Endothelial cell of umbilical vein (primary cell): ENCODE measurements around the gene ACTN1. TPM values are rescaled to one million over a fixed set of nuclear protein-coding genes. Genes with fewer than 3 reads are reported as not detected.
A peak's percentile ranks its signal among the peaks of the same experiment; 100 is the strongest.

Source experiments
- BruUV-seq: library from RNA; stranded (reverse); fragments of 400-500 nt; replicated peaks from 2 replicates; lab custom pipeline; 2021; lab: Mats Ljungman, UMichigan
- CTCF ChIA-PET: fragments of 300-600, 350-600 bp; sonication (Branson Sonifier 250); formaldehyde crosslinking; loops from one replicate; lab custom pipeline; 2021; ENCODE audit warnings: antibody characterized with exemption, inconsistent platforms; lab: Charles Lee
- POLR2A ChIA-PET: fragments of 300-600, 350-600 bp; sonication (Branson Sonifier 250); formaldehyde crosslinking; loops from one replicate; lab custom pipeline; 2021; ENCODE audit warnings: antibody characterized with exemption, inconsistent platforms; lab: Charles Lee
- DNase-seq: peaks from one replicate; pipeline ENCODE4 v3.0.0-alpha.2; 2011; ENCODE audit warnings: low read depth, low spot score
- FAIRE-seq: peaks from 2 replicates; lab custom pipeline; 2011; peaks lifted over from hg19 to GRCh38; lab: Jason Lieb, UNC
- H2AFZ ChIP-seq: 2 replicates; pipeline ENCODE4 v1.6.0; 2012; ENCODE audit warnings: low read depth, low read length, control low read depth, inconsistent platforms
- H3K27ac ChIP-seq: 2 replicates; pipeline ENCODE4 v1.5.1; 2011; ENCODE audit warnings: low read depth, mild to moderate bottlenecking, control low read depth, low read length, moderate library complexity; ENCODE audit not compliant: insufficient read depth
- H3K27me3 ChIP-seq, 2 experiments: 2 replicates each; pipeline versions ENCODE4 v1.6.0 to v1.6.1; 2011; ENCODE audit warnings: low read length in 2 of 2, mixed read lengths in 1 of 2; ENCODE audit not compliant: control insufficient read depth in 2 of 2, insufficient read depth in 2 of 2
- H3K36me3 ChIP-seq, 2 experiments: 2 replicates in 1 of 2; 3 replicates in 1 of 2; pipeline ENCODE4 v1.5.1; 2011; ENCODE audit warnings: low read length in 2 of 2, mild to moderate bottlenecking in 1 of 2, moderate library complexity in 1 of 2; ENCODE audit not compliant: control insufficient read depth in 2 of 2, insufficient read depth in 2 of 2; ENCODE audit errors: extremely low read depth in 1 of 2
- H3K4me1 ChIP-seq: 3 replicates; pipeline ENCODE4 v1.5.1; 2011; ENCODE audit warnings: mild to moderate bottlenecking, low read length; ENCODE audit not compliant: control insufficient read depth, insufficient read depth; ENCODE audit errors: extremely low read depth
- H3K4me2 ChIP-seq: 2 replicates; pipeline ENCODE4 v1.6.1; 2011; ENCODE audit warnings: low read length, control low read depth, mixed read lengths; ENCODE audit not compliant: insufficient read depth
- H3K4me3 ChIP-seq, 3 experiments: fragments of 200-600 bp in 1 of 3; sonication (generic), shearing (Covaris generic) in 1 of 3; replicated peaks in 1 of 3; 2 replicates each; pipeline ENCODE4 v1.5.1; 2011 to 2016; ENCODE audit warnings: control low read depth in 3 of 3, low read length in 3 of 3, mild to moderate bottlenecking in 2 of 3, inconsistent platforms in 1 of 3, low read depth in 1 of 3, moderate library complexity in 1 of 3; ENCODE audit not compliant: insufficient read depth in 1 of 3
- H3K79me2 ChIP-seq: 2 replicates; pipeline ENCODE4 v1.6.0; 2012; ENCODE audit warnings: low read length, inconsistent platforms; ENCODE audit not compliant: control insufficient read depth, insufficient read depth
- H3K9ac ChIP-seq: replicated peaks from 2 replicates; pipeline ENCODE3; 2011; ENCODE audit warnings: low read length, control low read depth; ENCODE audit not compliant: insufficient read depth; ENCODE audit errors: extremely low read depth
- H3K9me1 ChIP-seq: replicated peaks from 3 replicates; pipeline ENCODE4 v1.6.0; 2011; ENCODE audit warnings: mild to moderate bottlenecking, low read length; ENCODE audit not compliant: control insufficient read depth, insufficient read depth; ENCODE audit errors: extremely low read depth
- H3K9me3 ChIP-seq: replicated peaks from 2 replicates; pipeline ENCODE4 v1.5.1; 2012; ENCODE audit warnings: low read length, inconsistent platforms; ENCODE audit not compliant: control insufficient read depth, insufficient read depth
- H4K20me1 ChIP-seq: replicated peaks from 2 replicates; pipeline ENCODE3; 2011; ENCODE audit warnings: mild to moderate bottlenecking, low read length; ENCODE audit not compliant: control insufficient read depth, insufficient read depth; ENCODE audit errors: extremely low read depth
- EZH2 ChIP-seq: IDR thresholded peaks from 2 replicates; pipeline ENCODE4 v1.6.1; 2012; ENCODE audit warnings: borderline replicate concordance, low read depth, mild to moderate bottlenecking, moderate library complexity, low read length, inconsistent platforms; ENCODE audit not compliant: severe bottlenecking
- FOS ChIP-seq: IDR thresholded peaks from 2 replicates; pipeline ENCODE4 v1.6.1; 2011; ENCODE audit warnings: mild to moderate bottlenecking, low read length, moderate library complexity, borderline replicate concordance; ENCODE audit not compliant: insufficient read depth
- GATA2 ChIP-seq: IDR thresholded peaks from 2 replicates; pipeline ENCODE4 v1.7.0; 2011; ENCODE audit warnings: low read depth, mild to moderate bottlenecking, moderate library complexity, mixed read lengths, low read length; ENCODE audit not compliant: insufficient read length, insufficient read depth
- JUN ChIP-seq: IDR thresholded peaks from 2 replicates; pipeline ENCODE4 v1.6.1; 2011; ENCODE audit warnings: borderline replicate concordance, low read depth; ENCODE audit not compliant: insufficient read length, insufficient read depth
- MYC ChIP-seq: IDR thresholded peaks from one replicate; pipeline ENCODE4 v1.6.1; 2011; ENCODE audit warnings: mild to moderate bottlenecking, low read depth, low read length
- POLR2A ChIP-seq: IDR thresholded peaks from 2 replicates; pipeline ENCODE4 v1.6.1; 2012; ENCODE audit warnings: low read depth, mild to moderate bottlenecking, control low read depth, low read length
- POLR2AphosphoS5 ChIP-seq: IDR thresholded peaks from 2 replicates; pipeline ENCODE4 v1.6.1; 2012; ENCODE audit warnings: low read depth, mild to moderate bottlenecking, control low read depth, low read length, moderate library complexity; ENCODE audit not compliant: insufficient read depth
- dilution Hi-C: fragments of 300-500 bp; cut with MboI; formaldehyde crosslinking; loops from one replicate; pipeline ENCODE4 v1.15.0; 2019; ENCODE audit warnings: low sequenced_read_pairs; ENCODE audit not compliant: extremely low pct_ligation_motif_present
- intact Hi-C: fragments of 100-400 bp; cut with micrococcal nuclease; formaldehyde crosslinking; loops from one replicate; pipeline ENCODE4 v1.10.0; 2022
- polyA plus RNA-seq, 4 experiments: library from polyadenylated mRNA; depleted of rRNA in 3 of 4; stranded (reverse) in 3 of 4; unstranded in 1 of 4; fragments of >200 nt; gene quantifications; 2 replicates each; pipeline versions ENCODE4 v1.2.1 to v1.2.3, GENCODE V29; 2011 to 2012; ENCODE audit warnings: missing spikeins in 1 of 4
- total RNA-seq: library from RNA; stranded (reverse); gene quantifications from 2 replicates; pipeline ENCODE4 v1.2.3, GENCODE V29; 2021
- TF ChIP-seq, protein P1 (sequence below), 2 donors: IDR thresholded peaks; 1 replicate in 1 of 2; 2 replicates in 1 of 2; pipeline ENCODE4 v1.5.1; 2011; ENCODE audit warnings: low read length in 2 of 2, mild to moderate bottlenecking in 2 of 2, moderate library complexity in 2 of 2, control low read depth in 1 of 2, inconsistent platforms in 1 of 2, low read depth in 1 of 2; ENCODE audit not compliant: insufficient read depth in 1 of 2; ENCODE audit errors: extremely low read depth in 1 of 2
- TF ChIP-seq, protein P2 (sequence below): IDR thresholded peaks from 2 replicates; pipeline ENCODE4 v1.6.1; 2011; ENCODE audit not compliant: insufficient read depth, insufficient read length

ACTN1 gene
- total and polyA plus RNA-seq, 2 donors (not counting 3 experiments of a cell fraction or from before 2014, with no cell fraction given) = 442 to 463 TPM

DNA sequence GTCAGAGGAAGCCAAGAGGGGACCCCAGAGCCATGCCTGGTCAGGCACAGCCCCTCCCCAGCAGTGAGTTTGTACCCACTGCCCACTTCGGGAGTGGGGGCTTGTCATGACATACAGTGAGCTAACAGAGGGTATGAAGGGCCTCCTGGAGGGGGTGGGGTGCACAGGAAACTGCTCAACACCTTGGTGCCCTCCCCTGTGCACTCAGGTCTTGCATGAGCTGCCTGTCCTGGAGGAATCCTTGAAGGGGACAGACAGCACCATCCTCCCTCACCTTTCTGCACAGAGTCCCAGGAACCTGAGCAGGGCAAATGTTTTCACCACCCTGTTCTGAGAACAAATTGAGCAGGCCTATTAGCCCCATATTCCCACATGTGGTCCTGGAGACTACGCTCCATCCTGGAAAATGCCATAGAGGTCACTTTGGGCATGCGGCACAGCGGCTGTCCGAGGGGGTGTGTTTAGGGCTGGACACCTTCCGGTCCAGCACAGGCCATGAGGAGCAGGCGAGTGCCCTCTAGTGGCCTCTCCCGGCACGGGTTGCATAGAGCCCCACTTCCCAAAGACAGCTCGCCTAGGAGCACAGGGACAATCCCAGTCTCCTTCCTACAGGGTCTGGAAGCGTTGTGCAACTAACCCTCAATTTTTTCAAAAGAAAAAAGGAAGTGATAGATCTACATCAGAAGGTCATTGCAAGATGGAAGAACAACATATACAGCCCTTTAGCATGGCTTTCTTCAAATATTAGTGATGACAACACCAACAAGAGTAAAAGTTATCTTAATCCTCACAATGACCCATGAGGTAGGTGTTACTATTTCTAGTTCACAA is 154.4 kb downstream of the ACTN1 start:
- H2AFZ ChIP-seq = peak overlapping the region; percentile 87
- FAIRE-seq = peak; percentile 94
- no peaks in the 10 kb centered on the region for H3K9me1 ChIP-seq
- dilution Hi-C loops = loop anchor here (25.0 kb wide), 1 partner anchor 887 kb away; no protein-coding TSS in a partner anchor
- H3K27ac ChIP-seq = no peak overlapping the region
- H3K9ac ChIP-seq = no peak overlapping the region
- H3K4me1 ChIP-seq = no peaks in the 10 kb centered on the region
- H3K4me3 ChIP-seq = no peak overlapping the region
- ChIA-PET POLR2A (no interaction called here), CTCF (interaction anchor here (0.5 to 7.1 kb wide), 35 partner anchors 8 to 1004 kb away, joined by 3 to 65 read pairs (median 4); partner anchors contain the start of gene ZFP36L1)
- no peaks in the 10 kb centered on the region for H3K9me3 ChIP-seq
- H3K79me2 ChIP-seq = no peaks in the 10 kb centered on the region
- TF ChIP-seq, protein P1, sequence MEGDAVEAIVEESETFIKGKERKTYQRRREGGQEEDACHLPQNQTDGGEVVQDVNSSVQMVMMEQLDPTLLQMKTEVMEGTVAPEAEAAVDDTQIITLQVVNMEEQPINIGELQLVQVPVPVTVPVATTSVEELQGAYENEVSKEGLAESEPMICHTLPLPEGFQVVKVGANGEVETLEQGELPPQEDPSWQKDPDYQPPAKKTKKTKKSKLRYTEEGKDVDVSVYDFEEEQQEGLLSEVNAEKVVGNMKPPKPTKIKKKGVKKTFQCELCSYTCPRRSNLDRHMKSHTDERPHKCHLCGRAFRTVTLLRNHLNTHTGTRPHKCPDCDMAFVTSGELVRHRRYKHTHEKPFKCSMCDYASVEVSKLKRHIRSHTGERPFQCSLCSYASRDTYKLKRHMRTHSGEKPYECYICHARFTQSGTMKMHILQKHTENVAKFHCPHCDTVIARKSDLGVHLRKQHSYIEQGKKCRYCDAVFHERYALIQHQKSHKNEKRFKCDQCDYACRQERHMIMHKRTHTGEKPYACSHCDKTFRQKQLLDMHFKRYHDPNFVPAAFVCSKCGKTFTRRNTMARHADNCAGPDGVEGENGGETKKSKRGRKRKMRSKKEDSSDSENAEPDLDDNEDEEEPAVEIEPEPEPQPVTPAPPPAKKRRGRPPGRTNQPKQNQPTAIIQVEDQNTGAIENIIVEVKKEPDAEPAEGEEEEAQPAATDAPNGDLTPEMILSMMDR (IDR thresholded peaks at IDR 0.05; ENCODE audit: extremely low read depth in 1 of 2, insufficient read depth in 1 of 2, low read depth in 1 of 2, low read length in 2 of 2) = peak; percentile 92 to 95
- TF ChIP-seq MYC (peak; percentile 61), JUN (no peak)
- H3K36me3 ChIP-seq = no peaks in the 10 kb centered on the region
- peak; percentile 66 for DNase-seq
- H4K20me1 ChIP-seq = no peaks in the 10 kb centered on the region
- H3K4me2 ChIP-seq = no peak overlapping the region
- no peaks in the 10 kb centered on the region for H3K27me3 ChIP-seq
- BruUV-seq = no TSS peak
- intact Hi-C loops = loop anchor here (1.0 to 2.0 kb wide), 3 partner anchors 20 to 988 kb away; no protein-coding TSS in a partner anchor

DNA sequence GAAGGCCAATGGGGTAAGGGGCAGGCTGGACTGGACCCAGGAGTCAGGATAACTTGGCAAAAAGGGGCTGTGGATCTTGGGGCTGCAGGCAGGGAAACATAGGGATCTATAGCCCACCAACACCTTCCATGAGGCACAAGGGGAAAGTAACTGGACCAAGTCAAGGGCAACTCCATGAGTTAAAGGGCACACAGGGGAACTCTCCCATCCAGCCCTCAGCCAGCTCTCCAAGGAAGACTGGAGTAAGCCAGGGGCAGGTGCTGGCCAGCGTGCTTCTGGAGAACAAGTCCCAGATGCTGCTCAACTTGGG is 154.9 kb downstream of the ACTN1 start:
- FAIRE-seq (no peak), DNase-seq (no peak)
- no peak overlapping the region for H3K27ac ChIP-seq
- BruUV-seq = no TSS peak
- no peak for TF ChIP-seq POLR2A
- no peak for TF ChIP-seq EZH2
- no peak for TF ChIP-seq GATA2
- TF ChIP-seq MYC = no peak
- TF ChIP-seq FOS = no peak
- TF ChIP-seq, protein P1 (IDR thresholded peaks at IDR 0.05; ENCODE audit: extremely low read depth in 1 of 2, insufficient read depth in 1 of 2, low read depth in 1 of 2, low read length in 2 of 2) = no peak
- TF ChIP-seq, protein P2, sequence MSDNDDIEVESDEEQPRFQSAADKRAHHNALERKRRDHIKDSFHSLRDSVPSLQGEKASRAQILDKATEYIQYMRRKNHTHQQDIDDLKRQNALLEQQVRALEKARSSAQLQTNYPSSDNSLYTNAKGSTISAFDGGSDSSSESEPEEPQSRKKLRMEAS = no peak
- TF ChIP-seq POLR2AphosphoS5 = no peak
- no peak for TF ChIP-seq JUN
- dilution Hi-C loops (loop anchor here (25.0 kb wide), 1 partner anchor 887 kb away; no protein-coding TSS in a partner anchor), intact Hi-C loops (loop anchor here (1.0 to 2.0 kb wide), 3 partner anchors 20 to 987 kb away; no protein-coding TSS in a partner anchor)
- no peak overlapping the region for H3K4me2 ChIP-seq
- H3K9ac ChIP-seq = no peak overlapping the region
- no peak overlapping the region for H3K4me3 ChIP-seq
- ChIA-PET POLR2A (no interaction called here), CTCF (interaction anchor here (1.1 to 7.1 kb wide), 7 partner anchors 18 to 986 kb away, joined by 4 to 65 read pairs (median 11); no protein-coding TSS in a partner anchor)
- no peaks in the 10 kb centered on the region for H3K36me3 ChIP-seq
- H3K79me2 ChIP-seq = no peaks in the 10 kb centered on the region
- no peaks in the 10 kb centered on the region for H3K9me1 ChIP-seq
- H2AFZ ChIP-seq = peak overlapping the region; percentile 87
- H4K20me1 ChIP-seq = no peaks in the 10 kb centered on the region
- H3K9me3 ChIP-seq = no peaks in the 10 kb centered on the region
- no peaks in the 10 kb centered on the region for H3K27me3 ChIP-seq
- H3K4me1 ChIP-seq = no peaks in the 10 kb centered on the region
